Stimulated activated CD4-positive, alpha-beta T cell treated with anti-CD3 and anti-CD28 coated beads, Interleukin-2, amount 100 ng/mL, for 4 hours (primary cell): ENCODE results near the gene LIMCH1.
"Not testable (repeated sequence)": the region's sequence is repeated elsewhere in the genome, so short reads cannot be mapped to it uniquely, and the experiment has no call there.

Experiments used
- DNase-seq: peaks from one replicate; pipeline ENCODE4 v3.0.0-alpha.2; 2020; ENCODE audit warnings: low read depth

Gene LIMCH1

GRCh38 chr4:41642746-41643145, 104.8 kb downstream of the LIMCH1 start:
- not testable (repeated sequence) for DNase-seq

GRCh38 chr4:41643331-41643730, 105.4 kb downstream of the LIMCH1 start:
- DNase-seq: no peak

GRCh38 chr4:41644288-41644914, 106.4 kb downstream of the LIMCH1 start:
- DNase-seq: no peak

GRCh38 chr4:41644915-41645295, 106.9 kb downstream of the LIMCH1 start:
- no peak for DNase-seq

GRCh38 chr4:41645728-41646390, 107.9 kb downstream of the LIMCH1 start:
- no peak for DNase-seq

- DNase-seq: no peak
Measured at GRCh38 chr4:41646862-41647261, 108.9 kb downstream of the LIMCH1 start.

GRCh38 chr4:41647383-41647782, 109.4 kb downstream of the LIMCH1 start:
- no peak for DNase-seq

- DNase-seq: not testable (repeated sequence)
Measured at GRCh38 chr4:41651150-41651549, 113.2 kb downstream of the LIMCH1 start.

- DNase-seq: no peak
Measured at GRCh38 chr4:41652971-41653370, 115.0 kb downstream of the LIMCH1 start.

GRCh38 chr4:41653523-41653922, 115.6 kb downstream of the LIMCH1 start:
- DNase-seq: no peak

- no peak for DNase-seq
Measured at GRCh38 chr4:41655177-41655576, 117.2 kb downstream of the LIMCH1 start.

- no peak for DNase-seq
Measured at GRCh38 chr4:41656106-41656505, 118.1 kb downstream of the LIMCH1 start.

- DNase-seq: no peak
Measured at GRCh38 chr4:41656572-41657520, 118.9 kb downstream of the LIMCH1 start.

GRCh38 chr4:41657561-41657960, 119.6 kb downstream of the LIMCH1 start:
- DNase-seq: no peak

- DNase-seq: no peak
Measured at GRCh38 chr4:41658163-41658562, 120.2 kb downstream of the LIMCH1 start.

GRCh38 chr4:41660352-41660751, 122.4 kb downstream of the LIMCH1 start:
- DNase-seq: no peak

GRCh38 chr4:41661442-41662076, 123.6 kb downstream of the LIMCH1 start:
- DNase-seq: no peak

GRCh38 chr4:41665636-41666207, 127.8 kb downstream of the LIMCH1 start:
- no peak for DNase-seq

- no peak for DNase-seq
Measured at GRCh38 chr4:41668024-41668423, 130.1 kb downstream of the LIMCH1 start.

- DNase-seq: no peak
Measured at GRCh38 chr4:41670530-41670929, 132.6 kb downstream of the LIMCH1 start.

GRCh38 chr4:41670982-41671381, 133.0 kb downstream of the LIMCH1 start:
- DNase-seq: no peak
